ENCODE results near the gene PLA1A. TPM values are rescaled to one million over a fixed set of nuclear protein-coding genes. Genes with fewer than 3 reads are reported as not detected.
A peak's percentile ranks its signal among the peaks of the same experiment; 100 is the strongest.

The PLA1A gene
- total and polyA plus RNA-seq, 10 of the 15 experiments (the other 5 are each of a cell fraction or from before 2014, with no cell fraction given), result 2.9 to 106 (median 4.8) TPM

- TF ChIP-seq FOXM1 (IDR thresholded peaks at IDR 0.05; ENCODE audit: low read depth, low read length) (no peak), E4F1 (IDR thresholded peaks at IDR 0.05; ENCODE audit: borderline replicate concordance, partially characterized antibody) (no peak), NR2F1 (conservative IDR thresholded peaks at IDR 0.05) (0 out of 2 replicates have a peak, but pooled peaks have one; percentile 20)
These were observed 1.9 kb upstream of the PLA1A start (continued) for GRCh38 chr3:119595639-119596334.

GRCh38 chr3:119596398-119596797, 1.3 kb upstream of the PLA1A start:
- Histone ChIP-seq H3K36me3 (ENCODE audit: control insufficient read depth in 2 of 2, insufficient read depth in 2 of 2, low read length in 1 of 2) (no peaks in the 10 kb centered on the region), H3K79me2 (ENCODE audit: control insufficient read depth, insufficient read depth, low read length) (peaks cover 24% of the 10 kb centered on the region), H3K9me3 (replicated peaks; ENCODE audit: control insufficient read depth, insufficient read depth, low read length) (no peaks in the 10 kb centered on the region; the same call in 1 of the 3 replicates), H4K20me1 (ENCODE audit: control insufficient read depth, insufficient read depth) (no peaks in the 10 kb centered on the region), H2AFZ (ENCODE audit: control insufficient read depth, low read depth, low read length) (peak overlapping the region; percentile 37), H3K4me1 (ENCODE audit: control insufficient read depth, insufficient read depth, low read length) (peaks cover 56% of the 10 kb centered on the region), H3K27ac (ENCODE audit: control insufficient read depth, insufficient read depth) (peak overlapping the region; percentile 87), H3K4me3 (no peak overlapping the region), H3K27me3 (replicated peaks in 1 of 2; ENCODE audit: control insufficient read depth in 2 of 2, insufficient read depth in 2 of 2, low read length in 1 of 2) (no peaks in the 10 kb centered on the region), H3K9ac (ENCODE audit: control insufficient read depth, insufficient read depth, low read length) (peak overlapping the region; percentile 44; the same call in 1 of the 2 replicates), H3K4me2 (ENCODE audit: control insufficient read depth, insufficient read depth) (peak overlapping the region; percentile 58)
- in situ Hi-C loops (cut with MboI), result loop anchor here (5.0 kb wide), 1 partner anchor 81 kb away; the partner anchor contains the start of gene COX17
- FAIRE-seq (no peak), ATAC-seq (no peak), DNase-seq (ENCODE audit: low read depth, low spot score) (no peak)
- ChIA-PET POLR2A (interaction anchor here (0.6 to 10.4 kb wide), 16 partner anchors 8 to 133 kb away, joined by 3 to 133 read pairs (median 4); partner anchors contain the start of genes ADPRH and TMEM39A), RAD21 (ENCODE audit: unreplicated experiment) (interaction anchor here (0.6 to 1.9 kb wide), 9 partner anchors 9 to 76 kb away, joined by 3 to 21 read pairs (median 5); partner anchors contain the start of gene CD80), SMC1A (ENCODE audit: uncharacterized antibody, unreplicated experiment) (interaction anchor here (0.7 to 4.9 kb wide), 22 partner anchors 9 to 98 kb away, joined by 3 to 41 read pairs (median 6); partner anchors contain the start of genes CD80 and TIMMDC1), CTCF (interaction anchor here (0.9 to 2.9 kb wide), 12 partner anchors 9 to 85 kb away, joined by 3 to 21 read pairs (median 6); partner anchors contain the start of gene CD80)
- 0 out of 4 replicates have a peak, but pooled peaks of 1 of the 2 experiments have one; percentile 37 for TF ChIP-seq BHLHE40 (IDR thresholded peaks at IDR 0.05; ENCODE audit: borderline replicate concordance in 1 of 2, low read depth in 2 of 2, low read length in 1 of 2)
- 0 out of 2 replicates have a peak, but pooled peaks have one; percentile 13 for TF ChIP-seq CREB1 (IDR thresholded peaks at IDR 0.05; ENCODE audit: low read depth)
- TF ChIP-seq IRF4 (IDR thresholded peaks at IDR 0.05; ENCODE audit: low read depth, low read length), result 0 out of 2 replicates have a peak, but pooled peaks have one; percentile 8
- no peak for TF ChIP-seq NBN (IDR thresholded peaks at IDR 0.05)
- TF ChIP-seq E2F4 (IDR thresholded peaks at IDR 0.05; ENCODE audit: low read depth, low read length), result no peak
- intact Hi-C loops (cut with micrococcal nuclease; ENCODE audit: unreplicated experiment), result no loop called here
- no TSS peak for BruUV-seq (replicated peaks)
- 31% methylated on average over 6 of the region's 6 CpGs for WGBS (ENCODE audit: insufficient coverage, insufficient replicate concordance, low lambda C conversion rate, missing lambda C conversion rate)

Data from GM12878 (cell line).